ENCODE results near the gene SMIM38.

Gene SMIM38

DNA sequence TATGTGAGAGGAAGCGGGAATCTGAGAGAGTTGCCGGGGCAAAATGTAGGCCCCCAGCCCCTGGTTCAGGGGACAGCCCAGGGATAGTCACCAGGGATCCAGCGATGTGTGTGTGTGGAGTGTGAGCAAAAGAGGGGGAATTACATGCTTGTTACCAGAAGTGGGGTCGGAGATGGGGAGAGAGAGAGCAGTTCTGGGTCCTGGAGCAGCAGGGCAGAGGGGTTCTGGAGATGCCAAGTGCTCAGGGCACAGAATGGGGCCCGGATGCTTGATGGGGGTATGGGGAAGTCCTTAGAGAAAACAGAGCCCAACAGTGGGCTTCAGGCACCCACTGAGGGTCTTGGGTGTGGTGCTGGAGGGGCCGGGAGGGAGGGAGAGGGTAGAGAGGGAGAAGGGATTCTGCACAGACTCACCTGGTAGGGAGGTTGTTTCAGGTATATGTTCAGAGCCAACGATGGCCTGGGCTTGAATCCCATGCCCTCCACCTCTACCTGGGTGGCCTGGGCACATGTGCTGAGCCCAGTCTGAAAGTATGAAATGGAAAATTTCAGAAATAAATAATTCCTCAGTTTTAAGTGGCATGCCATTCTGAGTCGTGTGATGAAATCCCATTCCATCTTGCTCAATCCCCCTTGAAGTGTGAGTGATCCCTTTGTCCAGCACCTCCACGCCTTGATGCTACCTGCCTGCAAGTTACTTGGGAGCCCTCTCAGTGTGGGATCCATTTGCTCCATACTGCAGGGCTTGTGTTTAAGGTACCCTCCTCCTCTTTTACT lies 12.4 kb downstream of the SMIM38 start:
- intact Hi-C loops (cut with DNase I), result no loop called here
- DNase-seq, result no peak

DNA sequence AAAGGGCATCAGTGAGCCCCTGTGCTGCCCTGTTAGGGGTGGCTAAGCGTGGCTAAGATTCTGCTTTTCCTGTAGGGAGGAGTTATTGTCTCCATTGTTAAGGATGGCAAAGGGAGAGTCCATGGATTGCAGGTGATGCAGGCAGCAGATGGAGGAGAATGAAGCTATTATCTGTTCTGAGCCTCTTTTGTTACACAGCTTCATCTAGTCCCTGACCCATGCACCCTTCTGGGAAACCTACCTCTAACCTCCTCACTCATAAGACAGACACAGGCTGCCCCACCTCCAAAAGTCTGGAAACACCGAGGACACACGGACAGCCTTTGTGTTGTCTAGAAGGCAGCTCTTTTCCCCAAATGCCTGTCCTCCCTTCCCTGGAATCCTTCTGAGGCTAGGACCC lies 13.7 kb downstream of the SMIM38 start:
- intact Hi-C loops (cut with DNase I), result no loop called here
- DNase-seq, result no peak

DNA sequence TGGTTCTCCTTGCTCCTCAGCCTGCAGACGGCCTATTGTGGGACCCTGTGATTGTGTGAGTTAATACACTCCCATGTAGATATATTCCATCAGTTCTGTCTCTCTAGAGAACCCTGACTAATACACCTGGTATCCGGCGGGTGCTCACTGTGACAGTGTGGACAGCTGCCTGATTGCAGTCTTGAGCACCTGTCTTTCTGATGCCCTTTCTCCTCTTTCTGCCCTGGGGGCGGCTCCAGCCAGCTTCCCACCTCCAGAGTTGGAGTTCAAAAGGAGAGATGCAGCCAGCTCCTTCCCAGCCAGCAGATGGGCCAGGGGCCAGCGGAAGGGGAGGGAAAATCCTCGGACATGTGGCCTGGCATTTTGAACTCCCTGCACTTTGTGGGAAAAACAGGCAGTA lies 15.0 kb downstream of the SMIM38 start:
- peak in 1 of 42 donors; percentile 11 for DNase-seq
- intact Hi-C loops (cut with DNase I), result no loop called here

DNA sequence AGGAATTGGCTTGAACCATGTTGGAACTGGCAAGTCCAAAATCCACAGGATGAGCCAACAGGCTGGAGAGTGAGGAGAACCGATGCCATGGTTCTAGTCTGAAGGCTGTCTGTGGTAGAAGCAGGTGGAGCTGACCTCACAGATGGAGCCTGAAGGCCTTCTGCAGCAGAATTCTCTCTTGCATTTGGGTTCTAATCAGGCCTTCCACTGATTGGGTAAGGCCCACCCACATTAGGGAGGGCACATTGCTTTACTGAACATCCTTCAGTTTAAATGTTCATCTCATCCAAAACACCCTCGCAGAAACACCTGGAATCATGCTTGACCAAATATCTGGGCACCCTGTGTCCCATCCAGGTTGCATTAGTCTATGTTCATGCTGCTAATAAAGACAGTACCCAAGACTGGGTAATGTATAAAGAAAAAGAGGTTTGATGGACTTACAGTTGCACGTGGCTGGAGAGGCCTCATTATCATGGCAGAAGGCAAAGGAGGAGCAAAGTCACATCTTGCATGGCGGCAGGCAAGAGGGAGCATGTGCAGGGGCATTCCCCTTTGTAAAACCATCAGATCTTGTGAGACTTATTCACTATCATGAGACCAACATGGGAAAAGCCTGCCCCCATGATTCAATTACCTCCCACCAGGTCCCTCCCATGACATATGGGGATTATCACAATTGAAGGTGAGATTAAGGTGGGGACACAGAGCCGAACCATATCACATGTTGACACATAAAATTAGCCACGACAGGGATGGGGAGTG lies 15.9 kb downstream of the SMIM38 start:
- intact Hi-C loops (cut with DNase I), result no loop called here
- no peak for DNase-seq

DNA sequence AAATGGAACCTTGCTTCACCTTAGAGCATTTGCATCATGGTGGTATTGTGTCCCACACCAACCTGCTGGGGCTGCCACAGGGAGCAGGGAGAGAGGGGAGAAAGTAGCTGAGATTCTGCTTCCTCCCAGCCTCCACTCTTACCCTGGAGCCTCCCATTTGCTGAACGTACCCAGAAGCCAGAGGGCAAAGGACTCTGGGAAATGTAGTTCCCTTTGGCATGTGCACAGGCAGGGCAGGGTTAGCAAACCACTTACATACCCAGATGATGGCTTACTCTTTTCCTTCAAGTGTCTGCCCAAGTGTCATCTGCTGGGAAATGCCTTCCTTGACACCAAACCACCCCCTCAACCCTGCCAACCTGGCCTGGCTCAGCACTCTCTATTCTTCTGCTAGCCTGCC lies 16.9 kb downstream of the SMIM38 start:
- intact Hi-C loops (cut with DNase I), result no loop called here
- DNase-seq, result no peak

DNA sequence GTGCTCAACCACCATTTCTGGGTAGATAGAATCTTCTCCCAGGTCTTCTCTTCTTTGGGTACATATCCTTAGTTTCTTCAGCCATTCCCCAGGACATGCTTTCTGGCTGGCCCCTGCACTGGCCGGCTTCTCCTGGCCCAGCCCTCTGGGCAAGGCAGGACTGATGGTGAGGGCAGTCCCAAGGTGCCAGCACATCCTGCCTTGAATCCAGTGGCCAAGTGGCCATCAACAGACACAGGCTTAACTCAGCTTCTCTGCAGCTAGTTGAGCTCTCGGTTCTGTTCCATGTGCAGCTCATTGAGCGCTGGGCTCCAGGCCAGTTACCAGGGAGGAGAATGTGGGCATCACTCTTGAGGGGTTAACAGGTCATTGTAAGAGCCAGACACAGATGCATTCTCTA lies 17.6 kb downstream of the SMIM38 start:
- intact Hi-C loops (cut with DNase I), result no loop called here
- DNase-seq, result no peak

DNA sequence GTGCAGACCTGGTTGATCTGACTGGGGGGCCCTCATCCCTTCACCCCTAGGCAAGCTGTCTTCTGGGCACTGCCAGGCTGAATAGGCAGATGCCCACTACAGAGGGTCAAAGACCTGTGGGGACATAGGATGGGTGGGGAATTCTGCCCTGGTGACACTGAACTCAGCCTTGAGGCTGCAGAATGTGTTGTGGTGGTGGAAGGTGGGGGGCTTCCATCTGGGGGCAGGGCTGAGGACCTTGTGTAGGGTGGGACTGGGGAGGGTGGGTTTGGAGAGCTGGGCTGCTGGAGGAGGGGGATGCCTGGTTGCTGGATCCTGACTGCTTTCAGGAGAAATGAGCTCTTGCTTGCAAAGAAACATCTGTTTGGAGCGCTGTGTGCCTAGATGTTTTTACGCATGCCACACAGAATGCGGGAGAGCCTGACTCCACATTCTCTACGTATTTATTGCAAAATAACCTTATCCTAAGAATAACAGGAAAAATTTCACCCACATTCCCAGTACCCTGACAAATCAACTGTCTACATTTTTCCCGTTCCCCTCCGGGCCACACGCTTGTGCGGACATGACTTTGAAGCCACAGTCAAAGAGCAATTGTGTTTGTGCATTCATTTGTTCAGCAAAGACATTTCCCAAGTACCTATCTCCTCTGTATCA lies 18.3 kb downstream of the SMIM38 start:
- intact Hi-C loops (cut with DNase I), result no loop called here
- no peak for DNase-seq

DNA sequence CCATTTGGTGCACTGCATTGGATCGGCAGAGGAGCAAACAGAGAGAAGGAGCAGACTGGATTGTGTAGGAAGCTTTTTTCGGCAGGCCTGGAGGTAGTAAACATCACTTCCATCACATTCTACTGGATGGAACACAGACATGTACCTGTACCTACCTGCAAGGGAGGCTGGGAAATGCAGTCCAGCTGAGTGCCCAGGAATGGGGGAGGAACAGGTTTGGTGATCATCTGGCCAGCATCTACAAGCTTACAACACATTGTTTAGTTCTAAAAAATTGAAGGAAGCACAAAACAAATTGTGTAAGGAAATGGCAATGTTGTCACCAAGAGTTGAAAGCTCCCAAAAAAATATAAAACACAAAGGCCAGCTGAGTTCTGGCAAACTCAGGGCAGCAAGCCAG lies 19.1 kb downstream of the SMIM38 start:
- intact Hi-C loops (cut with DNase I), result no loop called here

DNA sequence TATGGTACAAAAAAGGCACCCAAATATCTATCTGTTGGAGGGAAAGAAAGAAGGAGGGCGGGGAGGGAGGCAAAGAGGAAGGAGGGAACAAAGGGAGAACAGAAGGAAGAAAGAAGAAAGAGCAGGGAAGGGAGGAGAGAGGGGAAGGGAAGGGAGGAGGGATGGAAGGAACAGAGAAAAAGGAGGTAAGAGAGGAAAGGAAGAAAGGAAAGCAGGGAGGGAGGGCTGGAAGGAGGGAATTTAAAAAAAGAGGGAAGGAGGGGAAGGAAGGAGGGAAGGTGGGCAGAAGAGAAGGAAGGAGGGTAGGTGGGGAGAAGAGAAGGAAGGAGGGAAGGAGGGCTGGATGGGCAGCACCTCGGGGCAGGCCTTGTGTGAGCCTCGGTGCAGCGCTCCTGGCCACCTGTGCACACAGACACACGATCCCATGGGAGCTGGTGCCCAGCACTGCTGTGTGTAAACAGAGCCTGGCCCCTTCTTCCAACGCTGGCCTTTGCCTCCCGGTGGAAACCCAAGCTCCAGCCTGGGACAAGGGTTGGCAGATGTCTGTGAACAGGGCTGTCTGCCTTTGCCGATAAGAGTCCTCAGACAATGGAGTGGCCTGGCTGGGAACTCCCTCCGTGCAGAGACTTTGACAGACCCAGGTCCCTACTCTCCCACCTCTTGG lies 23.2 kb downstream of the SMIM38 start:
- intact Hi-C loops (cut with DNase I), result no loop called here
- DNase-seq, result peak in 1 of 42 donors; percentile 9

More for the DNA sequence above, 19.1 kb downstream of the SMIM38 start:
- DNase-seq, result no peak

DNA sequence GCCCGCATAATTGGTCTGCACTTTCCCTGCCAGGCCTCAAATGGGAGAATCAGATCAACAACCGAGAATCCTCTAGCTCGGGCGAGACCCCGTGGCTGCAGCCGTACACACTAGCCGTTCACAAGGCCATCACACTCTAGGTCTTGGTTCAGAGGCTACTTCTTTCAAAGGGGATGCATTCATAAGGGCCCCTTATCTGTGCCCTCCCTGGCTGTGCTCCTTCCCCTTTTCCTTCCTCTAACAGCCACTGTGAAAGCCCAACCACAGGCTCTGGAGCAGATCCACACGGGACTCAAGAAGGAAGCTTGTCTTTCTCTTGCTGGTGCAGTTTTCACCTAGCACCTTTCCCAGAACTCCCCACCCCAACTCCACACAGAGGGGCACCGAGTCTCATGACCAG lies 24.5 kb downstream of the SMIM38 start:
- intact Hi-C loops (cut with DNase I), result no loop called here
- DNase-seq, result peak in 1 of 42 donors; percentile 22

DNA sequence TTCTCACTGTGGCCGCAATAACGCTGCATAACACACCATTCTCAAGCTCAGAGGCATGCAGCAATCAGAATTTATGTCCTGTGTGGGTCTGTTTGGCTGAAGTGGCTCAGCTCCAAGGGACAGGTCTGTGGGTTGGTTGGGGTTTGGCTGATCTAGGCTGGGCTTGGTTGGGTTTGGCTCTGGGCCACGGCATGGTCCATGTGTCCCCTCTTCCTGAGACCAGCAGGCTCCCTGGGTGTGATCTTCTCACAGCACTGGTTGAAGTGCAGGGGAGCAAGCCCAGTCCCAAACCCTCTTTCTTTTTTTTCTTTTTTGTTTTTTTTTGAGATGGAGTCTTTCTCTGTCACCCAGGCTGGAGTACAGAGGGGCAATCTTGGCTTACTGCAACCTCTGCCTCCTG lies 25.0 kb downstream of the SMIM38 start:
- intact Hi-C loops (cut with DNase I), result no loop called here
- DNase-seq, result no peak

DNA sequence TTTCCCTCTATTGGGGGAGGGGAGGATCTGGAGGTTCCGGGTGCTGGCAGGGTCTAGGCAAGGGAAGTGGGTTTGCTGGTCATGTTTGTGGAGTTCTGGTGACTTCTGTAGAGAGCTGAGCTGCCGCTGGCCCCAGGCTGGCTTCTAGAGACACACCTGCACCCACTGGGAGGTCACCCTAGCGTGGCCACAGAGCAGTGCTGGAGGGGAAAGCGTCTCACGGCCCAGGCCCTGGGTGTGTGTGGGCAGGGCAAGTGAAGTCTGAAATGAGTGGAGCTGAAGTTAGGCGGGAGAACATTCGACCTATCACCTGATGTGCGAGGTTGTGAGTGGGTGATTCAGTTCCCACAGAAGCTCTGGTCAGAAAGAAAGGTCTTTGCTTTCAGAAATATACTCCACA lies 27.9 kb downstream of the SMIM38 start:
- intact Hi-C loops (cut with DNase I), result no loop called here
- no peak for DNase-seq

DNA sequence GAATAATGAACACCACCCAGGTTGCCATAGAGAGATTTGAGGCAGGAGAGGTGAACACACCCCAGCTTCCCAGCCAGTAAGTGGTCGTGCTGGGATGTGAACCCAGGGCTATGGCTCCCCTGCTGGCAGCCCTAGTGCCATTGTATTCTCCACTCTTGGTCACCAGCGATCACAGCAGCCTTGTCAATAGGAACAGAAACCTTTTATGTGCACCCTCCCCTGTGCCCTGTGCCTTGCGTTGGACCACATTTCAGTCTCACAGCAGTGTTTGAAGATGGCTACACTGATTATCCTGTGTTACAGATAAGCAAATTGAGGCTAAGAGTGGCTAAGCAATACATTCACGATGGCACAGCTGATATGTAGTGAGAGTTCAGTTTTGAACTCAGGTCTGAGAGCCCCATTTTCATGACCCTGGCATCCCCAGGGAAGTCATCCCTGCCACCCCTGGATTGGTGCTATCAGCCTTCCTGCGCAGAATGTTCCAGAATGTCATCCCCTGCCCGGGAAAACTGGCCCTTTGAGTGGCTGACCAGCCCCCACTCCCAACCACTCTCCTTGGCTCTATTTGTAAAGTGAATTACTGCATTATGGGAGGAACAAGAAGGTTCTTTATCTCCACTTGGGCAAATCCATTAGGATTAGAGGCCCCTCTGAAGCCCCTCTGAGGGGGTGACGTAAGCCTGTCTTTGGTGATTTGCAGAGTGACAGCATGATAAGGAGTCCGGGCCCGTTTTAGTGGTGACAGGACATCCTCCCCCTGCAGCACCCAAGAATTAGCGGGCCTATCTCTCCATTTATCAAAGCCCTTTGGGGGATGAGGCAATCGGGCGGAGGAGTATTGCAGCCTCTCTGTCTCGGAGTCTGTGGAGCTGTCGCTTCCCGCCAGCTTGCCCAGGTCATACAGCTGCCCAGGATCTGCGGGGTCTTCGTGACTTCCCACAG lies 30.9 kb downstream of the SMIM38 start:
- DNase-seq, result no peak
- intact Hi-C loops (cut with DNase I), result no loop called here

DNA sequence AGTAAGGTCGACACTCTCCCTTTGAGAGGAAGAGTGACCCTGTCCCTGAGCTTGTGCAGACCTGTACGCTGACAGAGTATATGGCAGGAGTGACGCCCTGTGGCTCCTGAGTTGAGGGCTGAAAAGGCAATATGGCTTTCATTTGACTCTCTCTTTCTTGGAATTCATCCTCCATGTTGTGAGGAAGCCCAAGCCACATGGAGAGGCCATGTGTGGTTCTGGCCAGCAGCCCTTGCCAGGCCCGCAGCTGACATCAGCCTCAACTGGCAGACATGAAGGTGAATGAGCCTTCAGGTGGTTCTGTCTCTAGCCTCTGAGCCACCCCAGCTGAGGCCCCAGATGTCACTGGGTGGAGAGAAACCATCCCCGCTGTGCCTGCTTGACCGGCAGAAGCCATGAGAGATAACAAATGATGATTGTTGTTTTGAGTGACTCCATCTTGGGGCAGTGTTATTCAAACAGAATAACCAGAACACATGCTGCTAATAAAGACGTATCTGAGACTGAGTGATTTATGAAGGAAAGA lies 31.9 kb downstream of the SMIM38 start:
- intact Hi-C loops (cut with DNase I), result no loop called here
- DNase-seq, result no peak

DNA sequence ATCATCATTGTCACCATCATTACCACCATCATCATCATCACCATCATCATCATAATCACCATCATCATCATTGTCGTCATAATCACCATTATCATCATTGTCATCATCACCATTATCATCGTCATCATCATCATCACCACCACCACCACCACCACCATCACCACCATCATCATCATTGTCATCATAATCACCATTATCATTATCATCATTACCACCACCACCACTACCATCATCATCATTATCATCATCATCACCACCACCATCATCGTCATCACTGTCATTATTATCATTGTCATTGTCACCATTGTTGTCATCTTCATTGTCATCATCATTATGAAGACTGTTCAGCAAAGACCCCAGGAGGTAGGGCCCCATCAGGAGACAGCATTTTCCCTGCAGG lies 33.3 kb downstream of the SMIM38 start:
- intact Hi-C loops (cut with DNase I), result no loop called here
- no peak for DNase-seq

DNA sequence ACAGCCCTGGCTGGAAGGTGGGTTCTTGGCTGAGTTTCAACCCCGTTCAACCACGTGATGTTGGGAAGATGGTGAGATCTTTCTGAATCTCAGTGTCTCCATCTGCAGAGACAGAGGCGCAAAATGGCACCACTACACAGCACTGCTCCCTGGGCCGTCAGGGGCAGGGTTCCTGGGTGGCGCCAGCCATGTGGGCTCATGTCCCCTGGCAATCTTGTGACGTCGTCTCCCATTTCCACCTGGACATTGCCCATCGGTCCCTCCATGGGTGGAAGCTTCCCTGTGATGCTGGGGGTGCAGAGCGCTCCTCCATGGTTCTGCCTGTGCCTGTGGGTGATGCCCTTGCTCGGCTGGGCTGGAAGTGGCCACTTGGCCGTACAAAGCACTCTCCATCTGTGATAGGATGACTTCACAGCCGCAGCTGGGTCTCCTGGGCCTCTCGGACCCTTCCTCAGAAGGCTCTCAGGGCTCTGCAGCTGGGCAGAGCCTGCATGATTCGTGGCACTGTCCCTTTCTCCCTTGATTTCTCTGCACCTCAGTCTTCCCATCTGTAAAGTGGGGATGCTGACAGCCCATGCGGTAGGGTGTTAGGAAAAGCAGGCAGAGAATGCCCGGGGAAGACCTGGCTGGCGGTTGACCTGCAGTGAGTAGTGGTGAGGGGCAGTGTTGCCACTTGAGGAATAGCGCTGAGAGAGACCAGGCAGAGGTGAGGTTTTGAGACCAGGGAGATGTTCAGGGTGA lies 35.2 kb downstream of the SMIM38 start:
- DNase-seq, result no peak
- intact Hi-C loops (cut with DNase I), result no loop called here

DNA sequence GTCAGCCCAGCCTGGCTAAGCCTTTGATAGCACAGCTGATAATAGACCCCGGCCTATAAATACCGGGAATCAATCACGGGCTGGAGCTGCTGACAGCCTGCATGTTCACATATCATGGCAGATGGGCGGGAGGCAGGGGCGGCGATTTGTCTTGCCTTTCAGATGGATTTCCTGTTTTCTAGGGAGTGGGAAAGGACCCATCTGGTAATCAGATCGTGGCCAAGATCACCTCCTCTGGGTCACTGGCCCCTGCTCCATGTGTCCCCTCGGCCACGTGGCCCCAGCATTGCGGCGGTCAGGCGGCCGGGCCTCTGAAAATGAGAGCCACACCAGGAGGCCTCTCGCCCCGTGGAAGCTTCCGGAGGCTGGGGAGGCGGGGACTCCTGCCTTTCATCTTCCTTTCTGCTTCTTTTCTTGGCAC lies 36.6 kb downstream of the SMIM38 start:
- no peak for DNase-seq
- intact Hi-C loops (cut with DNase I), result no loop called here

DNA sequence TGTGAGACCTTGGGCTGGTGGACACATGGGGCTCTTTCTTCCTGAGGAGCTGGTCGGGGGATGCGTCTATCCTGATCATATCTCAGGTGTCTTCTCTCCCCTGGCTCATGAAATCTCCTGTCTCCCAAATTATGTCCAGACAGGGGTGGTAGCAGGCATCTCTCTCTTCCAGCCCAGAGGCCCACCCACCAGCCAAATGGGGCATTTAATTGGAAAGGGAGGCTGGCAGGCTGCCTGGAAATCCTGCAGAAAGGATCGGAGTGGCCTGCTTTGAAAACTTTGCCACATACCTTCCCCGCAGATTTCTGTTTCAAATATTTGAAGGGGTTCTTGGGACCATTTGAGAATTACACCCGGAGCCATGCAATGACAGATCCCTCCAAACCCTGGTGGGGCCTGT lies 37.4 kb downstream of the SMIM38 start:
- intact Hi-C loops (cut with DNase I), result no loop called here
- DNase-seq, result peak in 5 of 42 donors; percentile 4 to 39 (median 14)
